Stromal cell of bone marrow (primary cell): ENCODE measurements around the gene LRRC46.

Experiments used
- DNase-seq: peaks from one replicate; pipeline ENCODE4 v3.0.0-alpha.2; 2012; ENCODE audit warnings: low read depth

The LRRC46 gene

GRCh38 chr17:47877368-47878034, 46.0 kb downstream of the LRRC46 start:
- no peak for DNase-seq

- no peak for DNase-seq
Measured at GRCh38 chr17:47878203-47879027, 46.9 kb downstream of the LRRC46 start.

- DNase-seq = no peak
Measured at GRCh38 chr17:47879028-47879585, 47.6 kb downstream of the LRRC46 start.

- no peak for DNase-seq
Measured at GRCh38 chr17:47879776-47880454, 48.4 kb downstream of the LRRC46 start.

DNA sequence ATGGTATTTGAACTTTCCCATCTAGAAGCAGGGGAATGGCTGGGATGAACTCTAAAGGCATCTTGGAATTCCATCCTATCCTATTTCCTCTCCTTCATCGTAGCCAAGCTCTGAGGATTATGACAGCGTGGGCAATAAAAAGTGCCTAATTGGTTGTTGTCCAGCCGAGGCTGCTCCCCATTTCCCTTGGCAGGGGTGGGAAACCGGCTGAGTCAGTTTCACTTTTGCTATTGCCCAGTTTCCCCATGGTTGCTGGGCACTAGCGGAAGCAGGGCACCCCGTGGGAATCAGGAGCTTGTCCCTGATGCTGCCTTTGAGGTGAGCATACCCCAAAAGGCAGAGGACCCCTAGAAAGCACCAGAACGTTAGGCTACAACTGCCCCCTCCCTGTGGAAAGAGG, 50.8 kb downstream of the LRRC46 start:
- DNase-seq = peak; percentile 76

DNA sequence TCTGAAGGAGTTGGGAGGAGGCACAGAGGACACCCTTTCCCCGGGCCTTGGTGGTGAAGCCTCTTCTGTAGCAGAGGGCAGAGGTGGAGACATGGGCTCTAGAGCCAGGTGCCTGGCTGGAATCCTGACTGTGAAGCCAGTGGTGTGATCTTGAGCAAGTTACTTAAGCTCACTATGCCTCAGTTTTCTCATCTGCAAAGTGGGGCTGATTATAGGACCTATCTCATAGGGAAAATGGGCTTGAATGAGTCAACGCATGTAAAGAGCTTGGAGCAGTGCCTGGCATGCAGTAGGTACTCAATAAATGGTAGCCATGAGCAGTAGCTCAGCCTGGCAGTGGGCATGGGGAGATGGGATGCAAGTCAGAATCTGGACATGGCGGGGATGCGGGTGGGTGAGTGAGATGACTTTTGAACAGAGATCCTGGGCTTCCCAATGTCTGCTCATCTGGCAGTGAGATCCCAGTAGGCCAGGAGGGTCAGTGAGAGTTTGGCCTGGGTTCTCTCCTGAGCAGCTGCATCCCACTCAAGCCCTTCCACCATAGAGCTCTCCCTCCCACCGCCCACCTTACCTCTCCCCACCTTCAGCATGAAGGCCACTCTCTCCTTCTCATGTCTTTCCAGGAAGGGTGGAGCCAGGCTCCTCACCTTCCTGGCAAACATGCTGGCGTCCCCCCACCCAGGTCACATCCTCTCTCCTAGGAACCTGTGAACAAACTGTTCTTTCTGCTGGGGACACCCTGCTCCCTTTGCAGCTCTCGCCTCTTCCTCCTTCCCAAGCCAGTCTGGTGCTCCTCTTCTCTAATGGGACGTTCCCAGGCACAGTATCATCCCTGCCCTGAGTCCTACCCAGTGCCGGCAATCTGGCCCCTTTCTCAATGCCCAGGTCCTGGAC, 51.5 kb downstream of the LRRC46 start:
- DNase-seq = no peak

DNA sequence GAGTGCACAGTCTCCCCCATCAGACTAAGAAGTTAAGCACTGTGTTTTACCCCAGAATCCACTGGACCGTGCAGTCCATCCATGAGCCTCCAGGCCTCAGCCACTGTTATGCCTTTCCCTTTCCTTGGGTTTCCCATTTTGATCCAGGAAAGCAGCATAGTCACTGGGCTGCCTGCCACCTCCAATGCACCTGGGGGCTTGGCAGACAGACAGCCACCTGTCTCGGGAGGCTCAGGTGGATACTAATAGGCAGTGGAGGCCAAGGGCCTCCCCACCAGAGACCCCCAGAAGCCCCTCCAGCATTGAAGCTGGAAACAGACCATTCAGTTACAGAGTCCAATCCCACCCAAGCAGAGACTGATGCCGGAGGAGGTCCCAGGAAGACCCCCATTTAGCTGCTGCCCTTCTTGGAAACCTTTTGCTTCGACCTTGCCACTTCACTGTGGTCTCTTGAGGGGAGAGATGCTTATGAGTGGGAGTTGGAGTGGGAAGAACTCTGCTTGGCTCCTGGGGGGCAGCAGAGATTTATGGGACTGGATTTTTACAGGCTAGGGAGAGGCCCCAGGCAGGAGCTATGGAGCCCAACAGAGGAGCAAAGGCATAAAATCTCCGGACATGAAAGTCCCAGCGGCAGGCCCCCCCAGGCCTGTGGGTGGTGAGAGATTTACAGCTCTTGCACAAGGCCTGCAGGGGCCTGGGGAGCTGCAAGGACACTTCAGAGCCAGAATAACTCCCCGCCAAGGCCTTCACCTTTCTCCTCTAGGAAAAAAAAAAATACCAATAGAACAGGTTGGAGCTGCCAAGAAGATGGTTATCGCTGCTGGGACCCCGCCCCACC, 52.3 kb downstream of the LRRC46 start:
- DNase-seq = no peak

GRCh38 chr17:47884427-47884740, 52.9 kb downstream of the LRRC46 start:
- DNase-seq = no peak

- DNase-seq = no peak
Measured at GRCh38 chr17:47884905-47885730, 53.6 kb downstream of the LRRC46 start.
